DMS53 (cell line): ENCODE measurements around the gene RRAGB.
"Not testable (repeated sequence)": the region's sequence is repeated elsewhere in the genome, so short reads cannot be mapped to it uniquely, and the experiment has no call there.

Experiments
- DNase-seq: peaks from one replicate; lab custom pipeline; 2025; lab: John Stamatoyannopoulos, UW

The RRAGB gene

GRCh38 chrX:55717521-55718497 lies at the start of gene RRAGB:
Gene RRAGB (plus strand): TSS chrX:55717749. CDS start chrX:55718328, 579 bp downstream.
- DNase-seq, result peak; percentile 98

GRCh38 chrX:55668084-55668483 lies 49.5 kb upstream of the RRAGB start:
- no peak for DNase-seq

- peak; percentile 58 for DNase-seq
Observed at GRCh38 chrX:55688579-55688978, 29.0 kb upstream of the RRAGB start.

GRCh38 chrX:55695227-55696018 lies 22.1 kb upstream of the RRAGB start:
- DNase-seq, result no peak

- no peak for DNase-seq
Observed at GRCh38 chrX:55697381-55697780, 20.2 kb upstream of the RRAGB start.

- DNase-seq, result no peak
Observed at GRCh38 chrX:55702671-55703070, 14.9 kb upstream of the RRAGB start.

- DNase-seq, result not testable (repeated sequence)
Observed at GRCh38 chrX:55703436-55703835, 14.1 kb upstream of the RRAGB start.

GRCh38 chrX:55705066-55705465 lies 12.5 kb upstream of the RRAGB start:
- DNase-seq, result not testable (repeated sequence)

- DNase-seq, result peak; percentile 45
Observed at GRCh38 chrX:55709735-55710134, 7.8 kb upstream of the RRAGB start.

GRCh38 chrX:55710701-55711100 lies 6.8 kb upstream of the RRAGB start:
- DNase-seq, result no peak

GRCh38 chrX:55713631-55714030 lies 3.9 kb upstream of the RRAGB start:
- DNase-seq, result no peak

- no peak for DNase-seq
Observed at GRCh38 chrX:55714161-55714560, 3.4 kb upstream of the RRAGB start.

GRCh38 chrX:55715847-55716246 lies 1.7 kb upstream of the RRAGB start:
- no peak for DNase-seq

- no peak for DNase-seq
Observed at GRCh38 chrX:55716937-55717336, 612 bp upstream of the RRAGB start.

- DNase-seq, result no peak
Observed at GRCh38 chrX:55731826-55732225, 14.3 kb downstream of the RRAGB start.

- DNase-seq, result no peak
Observed at GRCh38 chrX:55738969-55739368, 21.4 kb downstream of the RRAGB start.

- DNase-seq, result no peak
Observed at GRCh38 chrX:55742649-55743048, 25.1 kb downstream of the RRAGB start.

- DNase-seq, result not testable (repeated sequence)
Observed at GRCh38 chrX:55748463-55748862, 30.9 kb downstream of the RRAGB start.

GRCh38 chrX:55750256-55750655 lies 32.7 kb downstream of the RRAGB start:
- DNase-seq, result no peak

GRCh38 chrX:55754861-55755294 lies 37.3 kb downstream of the RRAGB start:
- DNase-seq, result no peak

GRCh38 chrX:55758033-55758432 lies 40.5 kb downstream of the RRAGB start:
- DNase-seq, result no peak

- no peak for DNase-seq
Observed at GRCh38 chrX:55759478-55759877, 41.9 kb downstream of the RRAGB start.

GRCh38 chrX:55767100-55767499 lies 49.6 kb downstream of the RRAGB start:
- no peak for DNase-seq
